ENCODE measurements around the gene ATP5PB. TPM values are rescaled to one million over a fixed set of nuclear protein-coding genes. Genes with fewer than 3 reads are reported as not detected.

ATP5PB gene
- total RNA-seq, 1 donor from 2014 or later = 24.7 TPM

GRCh38 chr1:111465754-111466153, 16.5 kb downstream of the ATP5PB start:
- no peak for DNase-seq (ENCODE audit: low spot score in 2 of 2)
- intact Hi-C loops (cut with DNase I) = no loop called here
- Histone ChIP-seq H3K27me3 (no peaks in the 10 kb centered on the region), H3K9me3 (no peaks in the 10 kb centered on the region), H3K27ac (no peak overlapping the region), H3K4me1 (no peaks in the 10 kb centered on the region), H3K36me3 (peaks cover 18 to 64% of the 10 kb centered on the region in 2 donors), H3K4me3 (no peak overlapping the region)
- no peak for TF ChIP-seq CTCF (IDR thresholded peaks at IDR 0.05)

- H3K4me3 ChIP-seq = no peak overlapping the region
- intact Hi-C loops (cut with DNase I) = no loop called here
- no peak for DNase-seq (ENCODE audit: low spot score in 2 of 2)
- no peak for TF ChIP-seq CTCF (IDR thresholded peaks at IDR 0.05)
- H3K4me1 ChIP-seq = no peaks in the 10 kb centered on the region
- no peak overlapping the region for H3K27ac ChIP-seq
- H3K27me3 ChIP-seq = no peaks in the 10 kb centered on the region
- H3K36me3 ChIP-seq = peaks cover 15 to 56% of the 10 kb centered on the region in 2 donors
- H3K9me3 ChIP-seq = no peaks in the 10 kb centered on the region
These were observed 17.2 kb downstream of the ATP5PB start for GRCh38 chr1:111466480-111466879.

- intact Hi-C loops (cut with DNase I) = no loop called here
- Histone ChIP-seq H3K27ac (no peak overlapping the region), H3K36me3 (peaks cover 14 to 44% of the 10 kb centered on the region in 2 donors)
These were observed 18.8 kb downstream of the ATP5PB start for GRCh38 chr1:111467865-111468716.

GRCh38 chr1:111468717-111469100, 19.4 kb downstream of the ATP5PB start:
- Histone ChIP-seq H3K4me1 (no peaks in the 10 kb centered on the region), H3K9me3 (no peaks in the 10 kb centered on the region), H3K27me3 (no peaks in the 10 kb centered on the region), H3K36me3 (peaks cover 14 to 44% of the 10 kb centered on the region in 2 donors), H3K27ac (no peak overlapping the region), H3K4me3 (no peak overlapping the region)
- intact Hi-C loops (cut with DNase I) = no loop called here
- TF ChIP-seq CTCF (IDR thresholded peaks at IDR 0.05) = no peak
- DNase-seq (ENCODE audit: low spot score in 2 of 2) = no peak

More at GRCh38 chr1:111467865-111468716, 18.8 kb downstream of the ATP5PB start:
- Histone ChIP-seq H3K27me3 (no peaks in the 10 kb centered on the region), H3K4me1 (no peaks in the 10 kb centered on the region), H3K4me3 (no peak overlapping the region), H3K9me3 (no peaks in the 10 kb centered on the region)
- no peak for DNase-seq (ENCODE audit: low spot score in 2 of 2)
- no peak for TF ChIP-seq CTCF (IDR thresholded peaks at IDR 0.05)

- DNase-seq (ENCODE audit: low spot score in 2 of 2) = no peak
- Histone ChIP-seq H3K27me3 (no peaks in the 10 kb centered on the region), H3K4me3 (no peak overlapping the region), H3K36me3 (peaks cover 14 to 40% of the 10 kb centered on the region in 2 donors), H3K4me1 (peaks cover 0 to 5% of the 10 kb centered on the region in 2 donors), H3K27ac (no peak overlapping the region), H3K9me3 (no peaks in the 10 kb centered on the region)
- intact Hi-C loops (cut with DNase I) = no loop called here
- TF ChIP-seq CTCF (IDR thresholded peaks at IDR 0.05) = no peak
These were observed 20.3 kb downstream of the ATP5PB start for GRCh38 chr1:111469539-111469938.

All from ascending aorta (tissue), 2 donors.